ENCODE data around the gene CYSTM1.

The CYSTM1 gene

GRCh38 chr5:140217299-140218026, 42.5 kb downstream of the CYSTM1 start:
- Histone ChIP-seq H3K27ac (no peak overlapping the region), H3K4me3 (no peak overlapping the region)
- TF ChIP-seq, protein P1, sequence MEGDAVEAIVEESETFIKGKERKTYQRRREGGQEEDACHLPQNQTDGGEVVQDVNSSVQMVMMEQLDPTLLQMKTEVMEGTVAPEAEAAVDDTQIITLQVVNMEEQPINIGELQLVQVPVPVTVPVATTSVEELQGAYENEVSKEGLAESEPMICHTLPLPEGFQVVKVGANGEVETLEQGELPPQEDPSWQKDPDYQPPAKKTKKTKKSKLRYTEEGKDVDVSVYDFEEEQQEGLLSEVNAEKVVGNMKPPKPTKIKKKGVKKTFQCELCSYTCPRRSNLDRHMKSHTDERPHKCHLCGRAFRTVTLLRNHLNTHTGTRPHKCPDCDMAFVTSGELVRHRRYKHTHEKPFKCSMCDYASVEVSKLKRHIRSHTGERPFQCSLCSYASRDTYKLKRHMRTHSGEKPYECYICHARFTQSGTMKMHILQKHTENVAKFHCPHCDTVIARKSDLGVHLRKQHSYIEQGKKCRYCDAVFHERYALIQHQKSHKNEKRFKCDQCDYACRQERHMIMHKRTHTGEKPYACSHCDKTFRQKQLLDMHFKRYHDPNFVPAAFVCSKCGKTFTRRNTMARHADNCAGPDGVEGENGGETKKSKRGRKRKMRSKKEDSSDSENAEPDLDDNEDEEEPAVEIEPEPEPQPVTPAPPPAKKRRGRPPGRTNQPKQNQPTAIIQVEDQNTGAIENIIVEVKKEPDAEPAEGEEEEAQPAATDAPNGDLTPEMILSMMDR (IDR thresholded peaks at IDR 0.05): no peak

DNA sequence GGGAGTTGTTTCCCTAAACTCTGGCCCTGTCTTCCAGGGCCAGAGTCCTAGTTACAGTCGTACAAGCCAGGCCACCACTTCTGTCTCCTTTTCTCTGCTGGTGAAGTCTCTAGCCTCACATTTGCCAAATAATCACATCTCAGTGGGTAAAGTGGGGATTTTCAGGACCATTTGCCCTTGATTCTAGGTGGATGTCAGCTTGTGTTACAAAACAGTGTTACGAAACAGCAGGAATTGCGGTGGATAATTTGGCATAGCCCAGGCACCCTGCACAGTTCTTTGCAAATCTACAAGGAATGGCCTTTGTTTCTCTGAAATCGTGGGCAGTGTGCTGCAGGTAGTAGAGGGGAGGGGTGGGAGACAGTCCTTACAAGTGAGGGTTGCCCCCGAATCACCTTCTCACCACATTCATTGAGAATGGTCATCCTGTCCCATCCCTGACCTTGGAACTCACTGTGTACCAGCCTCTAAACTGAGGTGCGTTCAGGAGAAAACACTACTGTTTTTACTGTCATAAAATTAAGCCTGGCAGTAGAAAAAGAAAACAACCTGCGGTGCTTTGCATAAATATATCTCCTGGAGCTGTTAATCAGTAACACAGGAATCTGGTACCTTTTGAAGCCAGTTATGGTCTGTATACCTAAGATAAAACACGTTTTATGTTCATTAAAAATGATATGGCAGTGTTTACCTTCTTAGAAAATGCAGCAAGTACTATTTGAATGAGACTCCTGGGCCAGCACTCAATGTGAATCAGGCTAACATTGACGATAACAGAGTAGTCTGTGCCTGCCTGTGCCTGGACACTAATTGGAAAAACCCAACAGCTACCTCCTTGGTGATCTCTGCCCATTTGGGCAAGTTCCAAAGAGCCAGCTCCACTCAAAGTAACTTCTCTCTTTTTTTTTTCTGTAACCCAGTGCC, 44.3 kb downstream of the CYSTM1 start:
- TF ChIP-seq, protein P1 (IDR thresholded peaks at IDR 0.05): no peak
- no peak overlapping the region for H3K27ac ChIP-seq
- no peak for DNase-seq (ENCODE audit: low spot score)
- H3K4me3 ChIP-seq: no peak overlapping the region

More at GRCh38 chr5:140217299-140218026, 42.5 kb downstream of the CYSTM1 start:
- DNase-seq (ENCODE audit: low spot score): no peak

DNA sequence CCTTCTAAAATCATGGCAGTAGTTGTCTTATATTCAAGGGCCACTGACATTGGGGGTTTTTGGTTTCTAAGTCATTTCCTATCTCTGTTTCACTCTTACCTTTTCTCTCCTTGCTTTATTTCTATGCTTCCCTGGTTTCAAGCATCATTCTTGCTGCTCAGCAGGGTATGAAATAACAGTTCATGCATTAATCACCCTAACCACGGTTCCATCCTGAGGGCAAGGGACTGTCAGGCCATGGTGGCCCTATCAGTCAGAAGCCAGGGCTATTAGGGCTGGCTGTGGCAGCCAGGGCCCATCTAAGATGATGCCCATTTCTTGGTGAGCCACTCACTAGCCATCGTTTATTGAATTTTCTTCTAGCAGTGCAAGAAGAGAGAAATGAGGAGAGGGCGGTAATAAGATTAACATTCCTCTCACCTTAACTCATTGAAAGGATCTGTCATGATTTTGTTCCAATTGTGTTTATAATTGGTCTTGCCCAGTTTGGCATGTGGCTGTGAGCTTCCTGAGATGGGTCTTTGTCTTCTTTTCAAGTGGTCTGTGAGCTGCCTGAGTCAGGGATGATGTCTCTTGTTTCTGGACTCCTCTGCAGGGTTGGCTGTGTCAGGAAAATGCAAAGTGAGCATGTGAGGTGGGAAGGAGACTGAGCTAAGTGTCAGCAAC, 45.2 kb downstream of the CYSTM1 start:
- no peak overlapping the region for H3K4me3 ChIP-seq
- no peak overlapping the region for H3K27ac ChIP-seq
- no peak for DNase-seq (ENCODE audit: low spot score)
- TF ChIP-seq, protein P1 (IDR thresholded peaks at IDR 0.05): no peak

GRCh38 chr5:140220698-140221064, 45.7 kb downstream of the CYSTM1 start:
- H3K4me3 ChIP-seq: no peak overlapping the region
- TF ChIP-seq, protein P1 (IDR thresholded peaks at IDR 0.05): no peak
- no peak overlapping the region for H3K27ac ChIP-seq
- DNase-seq (ENCODE audit: low spot score): no peak

DNA sequence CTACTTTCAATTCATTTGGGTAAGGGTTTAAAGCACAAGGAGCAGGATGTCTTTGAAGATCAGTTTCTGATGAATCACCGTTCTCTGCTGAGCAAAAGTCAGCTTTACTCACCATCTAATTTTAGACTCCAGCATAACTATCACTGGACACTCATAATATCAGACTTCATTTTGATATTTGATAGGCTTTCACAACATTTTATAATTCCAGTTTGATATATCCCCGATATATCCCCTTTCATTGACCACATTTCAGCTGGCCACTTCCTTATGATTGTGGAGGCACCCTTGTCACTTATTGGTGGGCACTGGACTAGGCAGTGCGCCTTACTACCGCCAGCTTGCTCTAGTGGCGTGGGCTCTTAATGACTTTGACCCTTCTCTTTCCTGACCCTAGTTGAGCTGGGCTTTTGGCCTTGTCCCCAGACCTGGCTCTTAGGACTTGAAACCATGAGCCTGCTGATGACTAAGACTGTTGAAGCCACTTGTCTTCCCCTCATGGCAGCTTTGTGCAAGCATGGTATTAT, 46.8 kb downstream of the CYSTM1 start:
- Histone ChIP-seq H3K4me3 (no peak overlapping the region), H3K27ac (peak overlapping the region; percentile 46 to 53)
- TF ChIP-seq, protein P1 (IDR thresholded peaks at IDR 0.05): no peak
- no peak for DNase-seq (ENCODE audit: low spot score)

DNA sequence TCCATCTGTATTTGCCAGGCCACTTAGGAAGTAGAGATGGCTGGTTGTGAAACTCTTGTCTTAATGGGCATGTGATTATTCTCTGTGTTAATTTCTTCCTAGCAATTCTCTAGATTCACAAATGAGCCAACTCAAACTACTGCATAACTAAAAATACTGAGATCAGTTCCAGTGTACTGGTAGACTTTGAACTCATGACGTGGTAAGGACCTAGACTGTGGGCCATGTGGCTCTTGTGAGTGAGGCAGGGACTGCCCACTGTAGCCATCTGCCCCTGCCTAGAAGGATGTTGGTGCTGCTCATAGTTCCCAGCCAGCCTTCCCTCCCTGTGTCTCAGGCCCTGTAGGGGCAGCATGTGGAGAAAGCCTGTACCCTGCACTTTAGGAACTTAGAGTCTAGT, 47.4 kb downstream of the CYSTM1 start:
- H3K27ac ChIP-seq: no peak overlapping the region
- no peak for DNase-seq (ENCODE audit: low spot score)
- TF ChIP-seq, protein P1 (IDR thresholded peaks at IDR 0.05): no peak
- no peak overlapping the region for H3K4me3 ChIP-seq
